HepG2 (cell line): Measurements from ENCODE around the gene ADGRG6. TPM values are rescaled to one million over a fixed set of nuclear protein-coding genes. Genes with fewer than 3 reads are reported as not detected.

ENCODE experiments used
- AGO2 ChIP-seq: fragments of 200-400 bp; formaldehyde crosslinking; optimal IDR thresholded peaks from 2 replicates; pipeline ENCODE3; 2017; ENCODE audit warnings: mild to moderate bottlenecking, low read depth, low read length, moderate library complexity
- ARNT2 ChIP-seq: sonication (generic); formaldehyde crosslinking; IDR thresholded peaks from 2 replicates; pipeline ENCODE4 v1.8.0; 2022; ENCODE audit warnings: mild to moderate bottlenecking, low read depth, missing genetic modification reagents, moderate library complexity
- BATF2 ChIP-seq: sonication (generic); formaldehyde crosslinking; IDR thresholded peaks from 2 replicates; pipeline ENCODE4 v1.8.0; 2022; ENCODE audit warnings: mild to moderate bottlenecking, missing genetic modification reagents, moderate library complexity
- BHLHE40 ChIP-seq: IDR thresholded peaks from 2 replicates; pipeline ENCODE4 v1.6.1; 2011; ENCODE audit warnings: low read length, improper control_type of control experiment
- CBX5 ChIP-seq: sonication (generic); formaldehyde crosslinking; IDR thresholded peaks from 2 replicates; pipeline ENCODE4 v1.4.0; 2020; ENCODE audit warnings: missing genetic modification reagents, borderline replicate concordance
- CHCHD3 ChIP-seq: sonication (generic); formaldehyde crosslinking; IDR thresholded peaks from 2 replicates; pipeline ENCODE4 v1.8.0; 2022; ENCODE audit warnings: mild to moderate bottlenecking, missing genetic modification reagents, moderate library complexity
- ELF1 ChIP-seq: sonication (generic); formaldehyde crosslinking; IDR thresholded peaks from 2 replicates; pipeline ENCODE4 v1.4.0; 2020; ENCODE audit warnings: missing genetic modification reagents
- GABPA ChIP-seq, 2 experiments: IDR thresholded peaks; 2 replicates each; pipeline ENCODE4 v1.6.1; 2011 to 2016; ENCODE audit warnings: low read depth in 2 of 2, low read length in 1 of 2, missing biosample characterization in 1 of 2, missing genetic modification characterization in 1 of 2
- GRHL1 ChIP-seq: sonication (generic); formaldehyde crosslinking; conservative IDR thresholded peaks from 2 replicates; pipeline ENCODE4 v1.8.0; 2022; ENCODE audit warnings: missing genetic modification reagents
- HOXA3 ChIP-seq: sonication (generic); formaldehyde crosslinking; IDR thresholded peaks from 2 replicates; pipeline ENCODE4 v1.5.0; 2020; ENCODE audit warnings: missing genetic modification reagents
- MBNL3 ChIP-seq: fragments of 250-450 bp; sonication (Bioruptor Pico); conservative IDR thresholded peaks from 2 replicates; pipeline ENCODE4 v1.8.0; 2022; ENCODE audit warnings: mild to moderate bottlenecking, inconsistent platforms
- NFYB ChIP-seq: sonication (generic); formaldehyde crosslinking; IDR thresholded peaks from 2 replicates; pipeline ENCODE4 v1.4.0; 2020; ENCODE audit warnings: missing genetic modification reagents
- POLR2AphosphoS2 ChIP-seq: IDR thresholded peaks from 2 replicates; pipeline ENCODE4 v1.6.1; 2011; ENCODE audit warnings: low read depth, low read length, improper control_type of control experiment
- SIN3A ChIP-seq: IDR thresholded peaks from 2 replicates; pipeline ENCODE4 v1.6.1; 2011; ENCODE audit warnings: low read depth, mild to moderate bottlenecking, control low read depth, low read length, borderline replicate concordance
- TOE1 ChIP-seq: sonication (generic); formaldehyde crosslinking; IDR thresholded peaks from 2 replicates; pipeline ENCODE4 v1.4.0; 2020; ENCODE audit warnings: mild to moderate bottlenecking, missing genetic modification reagents
- UBTF ChIP-seq: sonication (generic); formaldehyde crosslinking; IDR thresholded peaks from 2 replicates; pipeline ENCODE4 v1.4.0; 2020; ENCODE audit warnings: mild to moderate bottlenecking, missing genetic modification reagents
- ZNF230 ChIP-seq: sonication (generic); formaldehyde crosslinking; IDR thresholded peaks from 2 replicates; pipeline ENCODE4 v1.4.0; 2020; ENCODE audit warnings: mild to moderate bottlenecking, missing genetic modification reagents
- ZNF280D ChIP-seq: sonication (generic); formaldehyde crosslinking; IDR thresholded peaks from 2 replicates; pipeline ENCODE4 v1.5.1; 2020; ENCODE audit warnings: mild to moderate bottlenecking, missing genetic modification reagents
- ZNF33B ChIP-seq: sonication (generic); formaldehyde crosslinking; IDR thresholded peaks from 2 replicates; pipeline ENCODE4 v1.5.1; 2020; ENCODE audit warnings: mild to moderate bottlenecking, missing genetic modification reagents
- ZNF563 ChIP-seq: sonication (generic); formaldehyde crosslinking; IDR thresholded peaks from 2 replicates; pipeline ENCODE4 v1.8.0; 2022; ENCODE audit warnings: mild to moderate bottlenecking, moderate library complexity, missing genetic modification reagents
- ZNF713 ChIP-seq: sonication (generic); formaldehyde crosslinking; IDR thresholded peaks from 2 replicates; pipeline ENCODE4 v1.4.0; 2020; ENCODE audit warnings: mild to moderate bottlenecking, missing genetic modification reagents
- polyA plus RNA-seq, 8 experiments: library from polyadenylated mRNA; depleted of rRNA in 3 of 8; stranded (reverse) in 7 of 8; unstranded in 1 of 8; fragments of >200 nt; fragmentation: Illumina TruSeq in 4 of 8; extraction: Trizol in 4 of 8; gene quantifications; 2 replicates each; pipeline versions ENCODE4 v1.2.1 to v1.2.3, GENCODE V29; 2011 to 2016; ENCODE audit warnings: low read depth in 4 of 8, missing spikeins in 1 of 8, mixed read lengths in 1 of 8; ENCODE audit not compliant: insufficient read depth in 1 of 8
- total RNA-seq, 5 experiments: library from RNA; depleted of rRNA; stranded (reverse); fragments of >200 nt; fragmentation: Illumina TruSeq; extraction: Trizol; gene quantifications; 2 replicates each; pipeline ENCODE4 v1.2.3, GENCODE V29; 2016; ENCODE audit warnings: low read depth in 1 of 5

Gene ADGRG6
- total and polyA plus RNA-seq, 2 of the 13 experiments (the other 11 are each of a cell fraction or from before 2014, with no cell fraction given), result 129 to 249 TPM

- TF ChIP-seq ZNF33B, result no peak
- 0 out of 2 replicates have a peak, but pooled peaks have one; percentile 15 for TF ChIP-seq ELF1 (CRISPR knock-in tag)
- peak; percentile 71; the same call in 1 of the 2 replicates for TF ChIP-seq TOE1 (CRISPR knock-in tag)
- no peak for TF ChIP-seq AGO2
- peak; percentile 43; the same call in 1 of the 2 replicates for TF ChIP-seq CBX5 (CRISPR knock-in tag)
- no peak for TF ChIP-seq GRHL1 (CRISPR knock-in tag)
- no peak for TF ChIP-seq POLR2AphosphoS2
- TF ChIP-seq ZNF713 (CRISPR knock-in tag), result no peak
- TF ChIP-seq ZNF230, result no peak
- no peak for TF ChIP-seq ARNT2 (CRISPR knock-in tag)
- TF ChIP-seq HOXA3 (CRISPR knock-in tag), result peak; percentile 69; the same call in 1 of the 2 replicates
- TF ChIP-seq BHLHE40, result no peak
- TF ChIP-seq BATF2 (CRISPR knock-in tag), result no peak
- TF ChIP-seq CHCHD3 (CRISPR knock-in tag), result no peak
- no peak for TF ChIP-seq ZNF563 (CRISPR knock-in tag)
- TF ChIP-seq MBNL3 (CRISPR knock-in tag), result no peak
- TF ChIP-seq NFYB (CRISPR knock-in tag), result peak; percentile 22; the same call in 1 of the 2 replicates
- no peak for TF ChIP-seq ZNF280D (CRISPR knock-in tag)
- TF ChIP-seq SIN3A, result no peak
- TF ChIP-seq GABPA (IDR thresholded peaks at IDR 0.05; ENCODE audit: low read depth, low read length), result no peak
- TF ChIP-seq GABPA (CRISPR knock-in tag; IDR thresholded peaks at IDR 0.05; ENCODE audit: low read depth), result no peak
- TF ChIP-seq UBTF (CRISPR knock-in tag), result peak; percentile 46; the same call in 1 of the 2 replicates
These were observed 4.7 kb upstream of the ADGRG6 start (continued) for GRCh38 chr6:142296975-142297604.
